Measurements from ENCODE around the gene ST3GAL6.
A peak's percentile ranks its signal among the peaks of the same experiment; 100 is the strongest.

The ST3GAL6 gene

GRCh38 chr3:98809557-98809956 lies 46.4 kb downstream of the ST3GAL6 start:
- Histone ChIP-seq H3K9me3 (replicated peaks; ENCODE audit: insufficient read depth, low read length) (no peaks in the 10 kb centered on the region), H3K4me3 (ENCODE audit: low read length) (no peak overlapping the region), H3K36me3 (replicated peaks; ENCODE audit: insufficient read depth, low read length) (no peaks in the 10 kb centered on the region), H3K4me1 (ENCODE audit: low read length) (no peaks in the 10 kb centered on the region), H3F3A (ENCODE audit: insufficient read depth, low read length) (no peaks in the 10 kb centered on the region), H3K9ac (ENCODE audit: low read length) (no peak overlapping the region), H3K27me3 (replicated peaks; ENCODE audit: insufficient read depth, low read length) (no peaks in the 10 kb centered on the region), H3K79me2 (ENCODE audit: low read length) (no peaks in the 10 kb centered on the region), H2AFZ (ENCODE audit: low read length) (no peak overlapping the region), H3K9me2 (replicated peaks; ENCODE audit: insufficient read depth, low read length) (no peaks in the 10 kb centered on the region), H3K27ac (ENCODE audit: low read length) (no peak overlapping the region), H3K4me2 (ENCODE audit: low read depth, low read length) (no peak overlapping the region), H4K20me1 (ENCODE audit: insufficient read depth, low read length) (no peaks in the 10 kb centered on the region)
- DNase-seq = no peak
- TF ChIP-seq, protein P1, sequence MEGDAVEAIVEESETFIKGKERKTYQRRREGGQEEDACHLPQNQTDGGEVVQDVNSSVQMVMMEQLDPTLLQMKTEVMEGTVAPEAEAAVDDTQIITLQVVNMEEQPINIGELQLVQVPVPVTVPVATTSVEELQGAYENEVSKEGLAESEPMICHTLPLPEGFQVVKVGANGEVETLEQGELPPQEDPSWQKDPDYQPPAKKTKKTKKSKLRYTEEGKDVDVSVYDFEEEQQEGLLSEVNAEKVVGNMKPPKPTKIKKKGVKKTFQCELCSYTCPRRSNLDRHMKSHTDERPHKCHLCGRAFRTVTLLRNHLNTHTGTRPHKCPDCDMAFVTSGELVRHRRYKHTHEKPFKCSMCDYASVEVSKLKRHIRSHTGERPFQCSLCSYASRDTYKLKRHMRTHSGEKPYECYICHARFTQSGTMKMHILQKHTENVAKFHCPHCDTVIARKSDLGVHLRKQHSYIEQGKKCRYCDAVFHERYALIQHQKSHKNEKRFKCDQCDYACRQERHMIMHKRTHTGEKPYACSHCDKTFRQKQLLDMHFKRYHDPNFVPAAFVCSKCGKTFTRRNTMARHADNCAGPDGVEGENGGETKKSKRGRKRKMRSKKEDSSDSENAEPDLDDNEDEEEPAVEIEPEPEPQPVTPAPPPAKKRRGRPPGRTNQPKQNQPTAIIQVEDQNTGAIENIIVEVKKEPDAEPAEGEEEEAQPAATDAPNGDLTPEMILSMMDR (IDR thresholded peaks at IDR 0.05; ENCODE audit: low read length) = no peak
- TF ChIP-seq EZH2phosphoT487 (IDR thresholded peaks at IDR 0.05; ENCODE audit: low read length) (no peak), EZH2 (optimal IDR thresholded peaks at IDR 0.05; ENCODE audit: low read depth, low read length) (no peak)

DNA sequence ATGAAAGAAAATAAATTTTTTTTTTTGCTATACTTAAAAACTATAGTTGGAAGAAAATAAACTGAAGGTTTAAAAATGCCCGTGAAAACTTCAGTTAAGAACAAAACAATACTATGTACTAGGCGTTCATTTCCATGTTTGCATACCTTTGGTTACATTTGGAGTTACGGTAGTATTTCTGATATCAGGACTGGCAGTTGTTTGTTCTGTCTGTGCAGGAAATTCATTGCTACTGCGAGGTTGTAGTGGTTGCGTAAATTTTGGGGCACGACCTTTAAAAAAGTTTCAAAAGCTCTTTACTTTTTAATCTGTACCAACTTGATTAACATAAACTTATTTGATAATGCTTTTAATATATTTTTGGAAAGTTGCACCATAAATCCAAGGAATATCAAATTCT lies 47.9 kb downstream of the ST3GAL6 start:
- Histone ChIP-seq H3K9me2 (replicated peaks; ENCODE audit: insufficient read depth, low read length) (no peaks in the 10 kb centered on the region), H3K27ac (ENCODE audit: low read length) (no peak overlapping the region), H3K27me3 (replicated peaks; ENCODE audit: insufficient read depth, low read length) (no peaks in the 10 kb centered on the region), H3K9me3 (replicated peaks; ENCODE audit: insufficient read depth, low read length) (no peaks in the 10 kb centered on the region), H3K4me2 (ENCODE audit: low read depth, low read length) (no peak overlapping the region), H3K9ac (ENCODE audit: low read length) (no peak overlapping the region), H3K4me1 (ENCODE audit: low read length) (no peaks in the 10 kb centered on the region), H2AFZ (ENCODE audit: low read length) (no peak overlapping the region), H4K20me1 (ENCODE audit: insufficient read depth, low read length) (no peaks in the 10 kb centered on the region), H3K4me3 (ENCODE audit: low read length) (no peak overlapping the region), H3K36me3 (replicated peaks; ENCODE audit: insufficient read depth, low read length) (no peaks in the 10 kb centered on the region), H3K79me2 (ENCODE audit: low read length) (no peaks in the 10 kb centered on the region), H3F3A (ENCODE audit: insufficient read depth, low read length) (no peaks in the 10 kb centered on the region)
- no peak for TF ChIP-seq EZH2phosphoT487 (IDR thresholded peaks at IDR 0.05; ENCODE audit: low read length)
- TF ChIP-seq, protein P1 (IDR thresholded peaks at IDR 0.05; ENCODE audit: low read length) = no peak
- TF ChIP-seq EZH2 (optimal IDR thresholded peaks at IDR 0.05; ENCODE audit: low read depth, low read length) = no peak
- DNase-seq = no peak

DNA sequence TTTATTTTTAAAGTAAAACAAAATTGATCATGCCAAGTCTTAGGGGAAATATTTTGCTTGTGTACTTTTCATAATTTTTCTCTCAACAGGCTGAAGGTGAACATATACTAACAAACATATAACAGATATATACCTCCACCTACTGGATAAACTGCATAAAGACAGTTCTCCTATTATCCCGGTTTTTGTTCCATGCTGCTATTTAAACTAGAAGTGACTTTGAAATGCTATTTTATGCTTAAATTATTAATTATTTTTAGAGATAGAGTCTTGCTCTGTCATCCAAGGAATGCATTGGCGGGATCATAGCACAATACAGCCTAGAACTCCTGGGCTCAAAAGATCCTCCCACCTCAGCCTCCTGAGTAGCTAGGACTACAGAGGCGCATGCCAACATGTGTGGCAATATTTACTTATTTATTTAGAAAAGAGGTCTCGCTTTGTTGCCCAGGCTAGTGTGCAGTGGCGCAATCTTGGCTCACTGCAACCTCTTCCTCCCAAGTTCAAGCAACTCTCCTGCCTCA lies 49.8 kb downstream of the ST3GAL6 start:
- no peak for TF ChIP-seq EZH2 (optimal IDR thresholded peaks at IDR 0.05; ENCODE audit: low read depth, low read length)
- TF ChIP-seq, protein P1 (IDR thresholded peaks at IDR 0.05; ENCODE audit: low read length) = peak; percentile 57
- Histone ChIP-seq H3K9me2 (replicated peaks; ENCODE audit: insufficient read depth, low read length) (no peaks in the 10 kb centered on the region), H4K20me1 (ENCODE audit: insufficient read depth, low read length) (no peaks in the 10 kb centered on the region), H3K4me1 (ENCODE audit: low read length) (no peaks in the 10 kb centered on the region), H3K79me2 (ENCODE audit: low read length) (no peaks in the 10 kb centered on the region), H3K27ac (ENCODE audit: low read length) (no peak overlapping the region), H3F3A (ENCODE audit: insufficient read depth, low read length) (no peaks in the 10 kb centered on the region), H3K9ac (ENCODE audit: low read length) (no peak overlapping the region), H3K36me3 (replicated peaks; ENCODE audit: insufficient read depth, low read length) (no peaks in the 10 kb centered on the region), H3K4me3 (ENCODE audit: low read length) (no peak overlapping the region), H3K4me2 (ENCODE audit: low read depth, low read length) (no peak overlapping the region), H2AFZ (ENCODE audit: low read length) (no peak overlapping the region), H3K9me3 (replicated peaks; ENCODE audit: insufficient read depth, low read length) (no peaks in the 10 kb centered on the region), H3K27me3 (replicated peaks; ENCODE audit: insufficient read depth, low read length) (no peaks in the 10 kb centered on the region)
- DNase-seq = peak; percentile 47

Data from MM.1S (cell line).